NCI-H2081 (cell line): ENCODE data around the gene CLN6.
"Not testable (repeated sequence)": the region's sequence is repeated elsewhere in the genome, so short reads cannot be mapped to it uniquely, and the experiment has no call there.

Experiments used
- DNase-seq, 2 experiments: peaks; one replicate each; lab custom pipeline; 2025; lab: John Stamatoyannopoulos, UW

Gene CLN6

DNA sequence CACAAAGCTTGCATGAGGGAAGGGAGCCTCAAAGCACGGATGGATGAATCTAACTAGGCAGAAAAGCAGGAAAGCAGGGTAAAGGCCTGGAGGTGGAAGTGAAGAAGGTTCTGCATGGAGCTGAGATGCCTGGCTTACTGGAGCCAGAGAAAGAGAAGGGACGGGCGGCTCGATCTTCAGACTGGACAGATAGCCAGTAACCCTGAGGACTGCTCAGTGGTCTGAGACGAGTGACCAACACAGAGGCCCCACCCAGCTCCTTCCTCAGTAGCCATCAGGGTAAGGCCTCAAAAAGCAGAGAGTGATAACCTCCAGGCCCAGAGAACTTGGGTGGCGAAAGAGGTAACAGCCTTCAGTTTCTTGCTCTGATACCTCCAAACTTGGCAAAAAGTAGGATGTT, 6.4 kb downstream of the CLN6 start:
- DNase-seq: no peak

DNA sequence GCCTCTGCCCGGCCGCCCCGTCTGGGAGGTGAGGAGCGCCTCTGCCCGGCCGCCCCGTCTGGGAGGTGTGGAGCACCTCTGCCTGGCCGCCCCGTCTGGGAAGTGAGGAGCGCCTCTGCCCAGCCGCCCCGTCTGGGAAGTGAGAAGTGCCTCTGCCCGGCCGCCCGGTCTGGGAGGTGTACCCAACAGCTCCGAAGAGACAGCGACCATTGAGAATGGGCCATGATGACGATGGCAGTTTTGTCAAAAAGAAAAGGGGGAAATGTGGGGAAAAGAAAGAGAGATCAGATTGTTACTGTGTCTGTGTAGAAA, 7.1 kb downstream of the CLN6 start:
- not testable (repeated sequence) for DNase-seq

DNA sequence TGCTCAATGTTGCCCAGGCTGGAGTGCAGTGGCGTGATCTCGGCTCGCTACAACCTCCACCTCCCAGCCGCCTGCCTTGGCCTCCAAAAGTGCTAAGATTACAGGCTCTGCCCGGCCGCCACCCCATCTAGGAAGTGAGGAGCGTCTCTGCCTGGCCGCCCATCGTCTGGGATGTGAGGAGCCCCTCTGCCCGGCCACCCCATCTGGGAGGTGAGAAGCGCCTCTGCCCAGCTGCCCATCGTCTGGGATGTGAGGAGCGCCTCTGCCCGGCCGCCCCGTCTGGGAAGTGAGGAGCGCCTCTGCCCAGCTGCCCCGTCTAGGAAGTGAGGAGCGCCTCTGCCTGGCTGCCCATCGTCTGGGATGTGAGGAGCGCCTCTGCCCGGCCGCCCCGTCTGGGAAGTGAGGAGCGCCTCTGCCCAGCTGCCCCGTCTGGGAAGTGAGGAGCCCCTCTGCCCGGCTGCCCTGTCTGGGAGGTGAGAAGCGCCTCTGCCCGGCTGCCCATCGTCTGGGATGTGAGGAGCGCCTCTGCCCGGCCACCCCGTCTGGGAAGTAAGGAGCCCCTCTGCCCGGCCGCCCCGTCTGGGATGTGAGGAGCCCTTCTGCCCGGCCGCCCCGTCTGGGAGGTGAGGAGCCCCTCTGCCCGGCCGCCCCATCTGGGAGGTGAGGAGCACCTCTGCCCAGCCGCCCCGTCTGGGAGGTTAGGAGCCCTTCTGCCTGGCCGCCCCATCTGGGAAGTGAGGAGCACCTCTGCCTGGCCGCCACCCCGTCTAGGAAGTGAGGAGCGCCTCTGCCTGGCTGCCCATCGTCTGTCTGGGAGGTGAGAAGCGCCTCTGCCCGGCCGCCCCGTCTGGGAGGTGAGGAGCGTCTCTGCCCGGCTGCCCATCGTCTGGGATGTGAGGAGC, 7.7 kb downstream of the CLN6 start:
- DNase-seq: not testable (repeated sequence)

DNA sequence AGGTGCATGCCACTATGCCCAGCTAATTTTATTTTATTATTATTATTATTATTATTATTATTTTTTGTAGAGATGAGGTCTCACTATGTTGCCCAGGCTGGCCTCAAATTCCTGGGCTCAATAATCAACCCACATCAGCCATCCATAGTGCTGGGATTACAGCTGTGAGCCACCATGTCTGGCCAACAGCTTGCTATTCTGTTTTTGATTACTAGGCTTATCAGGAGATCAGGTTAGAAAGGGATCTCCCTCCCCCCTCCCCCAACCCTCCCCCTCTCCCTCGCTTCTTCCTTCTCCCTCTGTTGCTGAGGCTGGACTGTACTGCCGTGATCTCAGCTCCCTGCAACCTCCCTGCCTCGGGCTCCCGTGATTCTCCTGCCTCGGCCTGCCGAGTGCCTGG, 8.6 kb downstream of the CLN6 start:
- DNase-seq: no peak

DNA sequence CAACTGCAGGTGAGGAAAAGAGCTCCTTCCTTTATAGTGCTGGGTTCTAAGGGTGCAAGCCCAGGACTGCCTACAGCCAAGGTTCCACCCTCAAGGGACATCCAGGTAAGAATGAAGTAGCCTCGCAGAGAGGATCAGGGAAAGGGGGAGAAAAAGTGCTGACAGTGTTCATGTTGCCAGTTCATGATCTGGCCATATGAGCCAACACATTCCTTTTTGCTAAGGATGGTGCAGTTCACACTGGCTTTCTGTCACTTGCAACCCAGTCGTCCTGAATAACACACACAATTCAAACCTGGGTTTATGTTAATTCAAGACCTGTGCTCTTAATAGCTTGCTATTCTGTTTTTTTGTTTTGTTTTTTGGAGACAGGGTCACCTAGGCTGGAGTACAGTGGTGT, 9.0 kb downstream of the CLN6 start:
- no peak for DNase-seq

DNA sequence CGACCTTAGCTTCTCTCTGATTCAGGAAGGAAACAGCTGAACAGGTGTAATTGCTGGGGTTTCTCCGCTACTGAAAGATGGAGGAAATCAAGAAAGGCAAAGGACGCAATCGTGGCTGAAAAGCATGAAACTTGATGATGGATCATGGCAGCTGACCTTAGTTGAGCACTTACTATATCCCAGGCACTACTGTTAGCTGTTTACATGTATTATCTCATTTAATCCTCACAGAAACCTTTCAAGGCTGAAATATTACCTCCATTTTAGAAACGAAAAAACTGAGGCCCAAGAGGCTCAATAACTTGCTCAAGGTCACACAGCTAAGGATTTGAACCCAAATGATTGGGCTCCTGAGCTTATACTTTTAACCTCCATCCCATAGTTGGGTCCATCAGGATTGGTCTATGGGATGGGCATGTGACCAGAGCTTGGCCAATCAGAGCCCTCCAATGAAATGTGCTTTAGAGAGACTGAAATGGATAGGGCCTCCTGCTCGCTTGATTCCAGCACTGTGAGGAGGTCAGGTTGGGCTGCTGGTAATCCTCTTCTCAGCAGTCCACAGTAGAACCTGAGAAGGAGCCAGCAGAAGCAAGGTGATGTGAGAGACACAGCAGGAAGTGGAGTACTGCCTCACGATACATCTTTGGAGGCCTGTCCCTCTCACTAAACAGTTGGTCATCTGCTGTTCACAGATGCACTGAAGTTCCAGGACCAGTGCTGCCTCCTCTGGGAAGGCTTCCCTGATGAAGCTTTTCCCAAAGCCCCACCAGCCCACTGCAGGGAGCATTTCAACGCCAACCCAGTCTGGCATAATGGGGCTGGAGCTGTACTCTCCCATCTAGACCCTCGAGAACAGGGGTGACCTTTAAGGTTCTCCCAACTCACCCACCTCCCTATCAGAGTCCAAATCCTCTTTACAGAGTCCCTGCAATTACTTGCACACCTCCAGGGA, 10.4 kb downstream of the CLN6 start:
- DNase-seq: no peak

DNA sequence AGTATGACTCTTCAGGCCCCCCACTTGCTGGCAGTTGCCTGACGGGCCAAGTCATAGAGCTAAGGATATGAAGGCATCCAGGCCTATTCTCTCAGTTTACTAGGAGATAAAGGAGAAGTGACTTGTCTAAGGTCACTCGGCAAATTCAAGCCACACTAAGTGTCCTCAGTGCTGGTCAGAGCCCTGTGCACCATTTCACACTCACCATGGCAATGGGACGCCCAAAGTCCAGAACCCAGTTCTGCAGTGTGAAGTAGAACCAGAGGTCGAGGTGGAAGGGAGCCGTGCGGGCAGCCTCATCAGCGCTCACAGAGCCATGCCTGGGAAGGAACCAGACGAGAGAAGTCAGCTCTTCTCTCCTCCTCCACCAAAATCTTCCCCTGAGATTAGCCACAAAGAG, 11.2 kb downstream of the CLN6 start:
- no peak for DNase-seq

DNA sequence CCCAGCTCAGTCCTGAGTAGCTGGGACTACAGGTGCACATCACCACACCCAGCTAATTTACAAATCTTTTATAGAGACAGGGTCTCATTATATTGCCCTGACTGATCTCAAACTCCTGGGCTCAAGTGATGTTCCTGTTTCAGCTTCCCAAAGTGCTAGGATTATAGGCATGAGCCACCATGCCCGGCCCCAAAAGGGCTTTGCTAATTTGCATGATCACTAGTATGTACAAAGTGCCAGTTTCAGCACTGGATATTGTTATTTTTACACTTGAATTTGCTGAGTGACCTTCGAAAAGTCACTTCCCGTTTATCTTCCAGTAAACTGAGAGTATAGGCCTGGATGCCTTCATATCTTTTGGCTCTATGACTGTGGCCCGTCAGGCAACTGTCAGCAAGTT, 12.2 kb downstream of the CLN6 start:
- DNase-seq: no peak

DNA sequence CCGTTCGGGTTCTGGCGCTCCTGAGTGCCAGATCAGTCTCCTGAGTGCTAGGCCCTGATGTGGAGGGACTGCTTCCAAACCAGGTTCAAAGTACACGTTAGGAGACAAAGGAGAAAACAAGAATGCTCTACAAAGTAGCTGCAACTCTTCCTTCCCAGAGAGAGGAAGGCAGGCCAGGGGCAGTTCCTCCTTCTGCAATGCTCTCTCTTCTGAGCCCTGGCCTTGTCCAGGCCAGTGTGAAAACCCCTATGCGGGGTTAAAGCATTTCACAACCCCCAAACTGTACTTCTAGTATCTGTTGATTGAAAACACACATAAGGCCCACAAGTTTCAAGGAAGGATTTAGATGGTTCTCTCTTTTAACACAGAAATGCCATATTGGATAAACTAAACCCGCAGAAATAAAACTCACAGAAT, 14.7 kb downstream of the CLN6 start:
- no peak for DNase-seq

DNA sequence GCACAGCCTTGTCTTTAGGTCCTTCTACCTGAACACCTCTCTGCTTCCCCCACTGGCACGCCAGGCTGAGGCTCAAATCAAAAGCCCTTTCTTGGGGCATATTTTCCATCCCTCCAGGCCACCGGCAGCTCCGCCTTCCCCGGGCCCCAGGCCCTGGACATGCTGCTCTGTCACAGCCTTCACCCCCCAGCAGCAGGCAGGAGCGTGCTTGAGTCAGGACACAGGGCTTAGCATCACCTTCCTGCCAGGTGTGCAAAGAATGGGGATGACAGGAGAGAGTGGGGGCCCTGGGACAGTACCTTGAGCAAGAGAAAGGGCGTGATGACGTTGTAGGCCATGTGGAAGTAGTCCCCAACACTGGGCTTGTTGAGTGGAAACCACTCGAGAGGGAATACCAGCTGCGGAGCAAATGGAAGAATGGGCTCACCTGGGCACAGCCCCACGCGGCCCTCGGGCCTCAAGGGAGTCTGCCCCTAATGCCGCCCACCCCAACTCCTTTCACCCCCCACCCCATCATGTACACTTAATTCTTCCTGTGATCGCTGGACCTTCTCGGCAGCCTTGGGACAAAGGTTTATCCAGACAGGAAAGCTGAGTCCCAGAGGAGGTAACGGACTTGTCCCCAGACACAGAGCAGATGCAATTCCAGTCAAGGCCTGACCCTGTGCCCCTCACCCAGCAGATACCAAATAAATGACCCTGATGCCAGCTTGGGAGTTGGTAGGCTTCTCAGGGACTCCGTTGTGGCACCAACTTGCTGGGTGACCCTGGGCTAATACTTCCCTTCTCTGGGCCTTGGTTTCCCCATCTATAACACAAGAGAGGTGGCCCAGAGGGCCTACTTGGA, 15.3 kb downstream of the CLN6 start:
- DNase-seq: no peak

DNA sequence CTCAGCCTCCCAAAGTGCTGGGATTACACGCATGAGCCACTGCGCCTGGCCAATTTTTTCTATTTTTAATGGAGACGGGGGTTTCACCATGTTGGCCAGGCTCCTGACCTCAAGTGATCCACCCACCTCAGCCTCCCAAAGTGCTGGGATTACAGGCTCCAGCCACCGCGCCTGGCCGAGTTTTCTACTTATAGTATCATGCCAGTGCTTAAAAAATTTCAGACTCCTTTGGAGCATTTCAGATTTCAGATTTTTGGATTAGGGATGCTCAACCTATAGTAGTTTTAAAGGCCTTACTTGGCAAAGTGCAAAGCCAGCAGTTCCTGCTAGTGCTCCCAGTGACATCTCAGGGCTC, 16.1 kb downstream of the CLN6 start:
- not testable (repeated sequence) for DNase-seq

DNA sequence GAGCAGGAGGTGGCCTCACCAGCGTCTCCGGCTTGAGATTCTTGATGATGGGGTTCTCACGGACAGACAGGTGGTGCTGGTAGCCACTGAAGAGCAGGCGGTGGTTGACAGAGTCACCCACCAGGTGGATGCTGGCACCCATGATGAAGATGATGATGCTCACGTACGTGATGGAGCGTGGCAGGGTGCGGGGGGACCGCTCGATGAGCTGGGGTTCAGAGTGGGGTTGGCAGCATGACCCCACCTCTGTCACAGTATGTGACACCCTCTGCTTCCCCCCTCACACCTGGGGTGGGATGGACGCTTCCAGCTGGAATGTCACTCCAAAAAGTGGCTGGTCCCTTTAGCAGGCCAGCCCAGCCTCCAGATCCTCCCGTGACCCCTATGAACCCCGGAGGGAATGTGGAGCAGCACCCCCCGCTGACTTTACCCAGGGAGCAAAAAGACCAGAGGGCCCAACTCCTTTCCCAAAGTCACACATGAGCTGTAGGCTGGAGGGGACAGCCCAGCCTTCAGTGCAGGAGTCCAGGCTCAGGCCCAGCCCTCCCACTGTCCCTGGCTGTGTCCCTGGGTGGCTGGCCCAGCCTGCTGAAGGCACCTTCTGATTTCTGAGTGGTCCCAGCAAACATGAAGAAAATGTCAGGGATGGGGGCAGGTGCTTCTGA, 17.7 kb downstream of the CLN6 start:
- no peak for DNase-seq

DNA sequence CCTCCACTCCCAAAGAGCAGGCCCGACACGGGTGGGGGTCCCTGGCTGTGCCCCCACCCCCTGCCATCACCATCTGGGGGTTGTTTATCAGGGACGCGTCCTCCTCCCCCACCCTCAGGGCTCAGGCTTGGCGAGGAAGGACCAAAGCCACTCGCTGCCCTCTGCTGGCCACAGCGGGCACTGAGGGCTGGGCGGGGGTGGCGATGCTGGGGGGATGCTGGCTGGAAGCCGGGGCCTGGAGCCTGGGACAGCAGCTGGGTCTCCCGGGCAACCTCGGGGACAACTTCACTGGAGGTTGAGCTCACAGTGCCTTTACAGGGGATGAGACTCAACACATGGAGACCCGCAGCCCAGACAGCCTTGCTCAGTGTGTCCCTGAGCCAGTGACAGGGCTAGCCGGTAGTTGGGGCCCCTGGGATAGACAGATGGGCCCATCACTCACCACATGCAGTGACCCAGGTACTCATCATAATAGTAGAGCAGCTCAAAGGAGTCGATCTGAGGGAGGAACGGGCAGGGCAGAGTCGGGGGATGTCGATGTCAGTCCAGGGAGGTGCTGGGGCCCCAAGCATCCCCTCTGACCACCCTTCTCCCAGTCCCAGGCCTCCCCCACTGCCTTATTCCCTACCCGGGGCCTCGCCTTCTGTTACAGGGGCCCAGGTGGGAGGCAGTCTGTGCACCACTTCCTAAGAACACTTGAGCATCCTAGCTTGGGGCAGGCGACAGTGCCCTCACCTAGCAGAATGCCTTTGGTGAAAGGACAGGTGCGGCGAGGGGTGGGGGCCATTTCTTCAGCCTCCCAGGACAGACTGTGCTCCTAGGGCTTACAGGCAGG, 18.5 kb downstream of the CLN6 start:
- DNase-seq: peak; percentile 8 to 30

DNA sequence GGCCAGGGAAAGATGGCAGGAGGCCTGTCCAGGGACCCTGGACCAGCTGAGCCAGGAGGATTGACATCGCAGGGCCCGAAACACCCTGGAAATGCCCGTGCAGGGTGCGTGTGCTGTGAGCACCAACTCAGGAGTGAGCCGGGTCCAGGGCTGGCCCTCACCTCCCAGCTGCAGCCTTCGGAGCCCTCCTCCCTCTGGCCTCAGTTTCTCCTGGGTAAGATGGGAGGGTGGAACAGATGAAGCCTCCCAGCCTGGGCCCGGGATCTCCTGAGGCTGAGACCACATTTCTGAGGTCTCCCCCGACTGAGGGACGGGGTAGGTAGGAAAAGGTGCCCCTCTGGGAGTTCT, 19.1 kb downstream of the CLN6 start:
- DNase-seq: no peak

DNA sequence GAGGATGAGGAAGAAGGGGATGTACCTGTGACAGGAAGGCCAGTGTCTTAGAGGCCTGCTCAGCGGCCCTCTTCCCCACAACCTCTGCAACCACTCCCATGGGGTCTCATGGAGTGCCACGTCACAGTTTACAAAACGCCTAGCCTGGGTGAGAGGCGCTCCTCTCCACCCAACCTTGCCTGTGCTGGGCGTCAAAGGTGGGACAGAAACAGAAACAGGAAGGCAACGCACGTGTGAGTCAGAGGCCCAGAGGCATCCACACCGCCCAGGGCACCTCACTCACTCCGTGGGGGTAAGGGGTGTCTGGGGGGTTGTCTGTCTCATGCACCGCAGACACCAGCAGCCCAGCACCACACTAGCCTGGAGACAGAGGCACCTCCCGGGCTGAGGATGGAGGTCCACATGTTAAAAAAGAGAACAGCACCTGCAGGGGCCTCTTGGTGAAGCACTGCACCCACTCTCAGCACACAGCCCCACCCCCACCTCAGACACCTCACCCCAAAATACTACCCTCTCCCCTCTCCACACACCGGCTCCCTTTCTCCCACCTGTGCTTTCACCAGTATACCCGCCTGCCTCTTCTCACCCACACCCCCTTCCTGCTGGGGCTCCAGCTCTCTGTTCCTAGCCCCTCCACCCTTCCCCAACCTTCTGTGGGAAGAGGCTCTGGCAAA, 19.7 kb downstream of the CLN6 start:
- DNase-seq: no peak

DNA sequence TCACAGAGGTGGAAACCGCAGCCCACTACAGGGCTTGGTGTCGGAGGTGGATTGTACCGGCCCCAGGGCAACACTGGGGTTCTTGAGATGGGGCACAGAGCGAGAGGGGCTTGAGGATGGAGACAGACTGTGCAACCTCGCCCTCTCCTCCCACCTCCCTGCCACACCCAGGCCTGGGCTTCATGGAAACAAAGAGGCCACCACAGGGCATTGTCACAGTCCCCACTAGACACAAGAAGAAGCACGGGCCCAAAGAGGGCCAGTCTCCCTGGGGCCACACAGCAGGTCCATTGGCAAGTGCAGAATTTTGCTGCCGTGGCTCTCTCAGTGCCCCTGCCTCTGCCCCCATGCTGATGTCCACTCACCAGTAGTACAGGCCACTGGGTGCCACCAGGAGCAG, 20.3 kb downstream of the CLN6 start:
- DNase-seq: no peak

DNA sequence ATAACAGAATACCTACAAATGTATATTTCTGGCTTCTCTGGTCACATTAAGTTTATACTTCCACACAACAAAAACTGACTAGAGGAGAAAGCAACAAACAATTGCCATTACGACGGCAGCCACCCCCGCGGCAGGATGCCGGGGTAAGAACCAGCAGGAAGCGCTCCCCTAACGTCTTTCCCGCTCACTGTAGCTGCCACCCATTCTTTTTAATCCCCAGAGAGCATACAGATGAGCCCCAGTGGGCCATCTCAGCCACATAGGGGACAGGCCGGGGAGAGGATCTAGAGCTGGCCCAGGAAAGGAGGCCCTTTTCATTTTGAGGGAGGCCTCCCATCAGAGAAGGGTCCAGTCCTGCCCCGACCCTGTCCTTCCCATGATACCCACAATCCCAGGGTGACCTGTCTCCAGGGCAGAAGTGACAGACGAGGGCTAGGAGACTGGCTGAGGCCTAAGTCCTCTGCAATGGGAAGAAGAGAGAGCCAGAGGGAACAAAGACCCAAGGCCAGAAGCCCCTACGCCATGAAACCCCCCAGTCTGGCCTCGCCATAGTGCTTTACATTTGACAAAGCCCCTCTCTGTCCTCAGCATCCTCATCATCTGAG, 20.8 kb downstream of the CLN6 start:
- no peak for DNase-seq

DNA sequence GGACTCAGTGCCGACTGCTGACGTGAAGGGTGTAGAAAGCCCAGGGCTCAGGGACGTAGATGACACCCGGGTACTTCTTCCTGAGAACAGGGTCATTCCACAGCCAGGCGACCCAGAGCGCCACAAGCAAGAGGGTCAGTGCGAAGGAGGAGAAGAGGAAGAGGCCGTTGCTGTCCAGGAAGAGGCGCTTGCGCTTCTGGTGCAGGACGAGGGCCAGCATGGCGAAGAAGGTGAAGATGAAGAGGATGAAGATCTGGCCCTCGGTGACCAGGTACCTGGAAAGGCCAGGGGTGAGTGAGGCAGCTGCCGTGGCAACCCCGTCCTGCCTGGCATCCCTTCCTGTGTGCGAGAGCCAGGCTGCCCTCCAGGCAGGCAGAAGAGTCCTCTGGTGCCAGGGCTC, 21.4 kb downstream of the CLN6 start:
- no peak for DNase-seq

DNA sequence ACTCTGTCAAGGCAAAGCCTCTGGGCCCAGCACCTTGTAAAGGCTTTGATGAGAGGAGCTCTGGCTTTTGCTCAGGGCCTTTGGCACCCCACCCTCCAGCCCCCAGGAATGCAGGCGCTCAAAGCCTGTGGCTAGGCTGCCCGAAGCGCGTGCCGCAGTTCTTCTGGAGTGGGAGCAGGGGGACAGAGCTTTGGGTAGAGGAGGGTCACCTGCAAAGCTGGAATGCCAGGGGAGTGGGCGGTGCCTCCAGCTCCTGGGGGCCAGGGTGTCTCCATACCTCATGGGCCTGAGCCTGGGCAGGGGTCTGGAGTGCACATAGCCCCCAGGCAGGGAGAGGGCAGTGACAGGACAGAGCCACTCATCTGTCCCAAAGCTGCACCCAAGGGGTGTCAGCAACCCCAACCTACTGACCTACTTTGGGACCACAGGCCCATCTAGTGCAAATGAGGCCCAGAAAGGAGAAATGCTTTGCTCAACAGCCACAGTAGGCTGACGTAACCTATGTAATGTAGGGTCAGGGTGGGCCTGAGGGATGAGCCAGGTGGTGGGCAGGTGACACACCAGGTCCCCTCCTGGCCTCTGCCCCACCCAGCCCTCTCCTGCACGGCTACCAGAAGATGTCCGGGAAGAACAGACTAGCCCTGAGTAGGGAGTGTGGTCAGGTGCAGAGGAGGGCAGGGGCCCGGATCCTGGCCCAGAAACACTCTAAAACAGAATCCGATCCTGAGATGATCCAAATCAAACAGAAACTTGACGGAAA, 22.2 kb downstream of the CLN6 start:
- no peak for DNase-seq
